ENCODE results near the gene EIF4G2.

DNA sequence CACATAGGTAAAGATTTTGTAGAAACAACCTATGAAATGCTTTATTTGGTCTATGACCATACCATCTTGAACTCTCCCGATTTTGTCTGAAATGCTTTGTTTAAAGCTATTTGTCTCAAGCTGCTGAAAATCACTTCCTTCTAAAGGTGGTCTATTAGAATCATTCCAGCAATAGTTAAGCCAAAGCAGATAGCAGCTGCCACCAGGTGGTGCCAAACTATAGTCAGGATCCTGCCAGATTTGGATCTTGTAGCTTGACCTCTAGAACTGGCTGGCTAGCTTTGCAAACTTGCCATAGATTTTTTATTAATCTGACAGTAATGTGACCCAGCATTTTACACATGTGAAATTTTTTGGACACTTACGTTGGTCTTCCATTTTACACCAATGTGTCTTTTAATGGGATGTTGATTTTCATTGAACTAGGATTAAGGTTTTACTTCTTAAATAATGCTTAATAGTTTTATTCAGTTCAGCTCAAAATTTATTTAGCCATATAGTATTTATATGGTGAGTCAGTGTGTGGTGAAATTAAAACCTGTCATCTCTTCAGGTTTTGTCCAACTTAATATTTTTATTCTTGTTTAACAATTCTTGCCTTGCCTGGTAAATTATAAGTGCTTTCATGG, 38.0 kb downstream of the EIF4G2 start:
- TF ChIP-seq EZH2phosphoT487 (IDR thresholded peaks at IDR 0.05) = no peak
- TF ChIP-seq, protein P1, sequence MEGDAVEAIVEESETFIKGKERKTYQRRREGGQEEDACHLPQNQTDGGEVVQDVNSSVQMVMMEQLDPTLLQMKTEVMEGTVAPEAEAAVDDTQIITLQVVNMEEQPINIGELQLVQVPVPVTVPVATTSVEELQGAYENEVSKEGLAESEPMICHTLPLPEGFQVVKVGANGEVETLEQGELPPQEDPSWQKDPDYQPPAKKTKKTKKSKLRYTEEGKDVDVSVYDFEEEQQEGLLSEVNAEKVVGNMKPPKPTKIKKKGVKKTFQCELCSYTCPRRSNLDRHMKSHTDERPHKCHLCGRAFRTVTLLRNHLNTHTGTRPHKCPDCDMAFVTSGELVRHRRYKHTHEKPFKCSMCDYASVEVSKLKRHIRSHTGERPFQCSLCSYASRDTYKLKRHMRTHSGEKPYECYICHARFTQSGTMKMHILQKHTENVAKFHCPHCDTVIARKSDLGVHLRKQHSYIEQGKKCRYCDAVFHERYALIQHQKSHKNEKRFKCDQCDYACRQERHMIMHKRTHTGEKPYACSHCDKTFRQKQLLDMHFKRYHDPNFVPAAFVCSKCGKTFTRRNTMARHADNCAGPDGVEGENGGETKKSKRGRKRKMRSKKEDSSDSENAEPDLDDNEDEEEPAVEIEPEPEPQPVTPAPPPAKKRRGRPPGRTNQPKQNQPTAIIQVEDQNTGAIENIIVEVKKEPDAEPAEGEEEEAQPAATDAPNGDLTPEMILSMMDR (IDR thresholded peaks at IDR 0.05) = peak; percentile 77

Measured in neural progenitor cell (in vitro differentiated cells).